ENCODE data around the gene U2AF2. TPM values are rescaled to one million over a fixed set of nuclear protein-coding genes. Genes with fewer than 3 reads are reported as not detected.

Gene U2AF2
- total RNA-seq, 1 experiment from 2014 or later, result 289 TPM

- Histone ChIP-seq H3K4me1 (no peaks in the 10 kb centered on the region), H3K27me3 (replicated peaks; ENCODE audit: control insufficient read depth, insufficient read depth, low read length) (no peaks in the 10 kb centered on the region), H3K9me3 (0 out of 2 replicates have a peak, but pooled peaks cover 6% of the 10 kb centered on the region), H3K36me3 (ENCODE audit: control insufficient read depth, insufficient read depth, low read length) (no peaks in the 10 kb centered on the region), H3K4me3 (ENCODE audit: low read depth, low read length) (peak overlapping the region; percentile 74)
- Mint-ChIP-seq H3K27me3 (ENCODE audit: insufficient read depth, unreplicated experiment) (no peaks in the 10 kb centered on the region), H3K4me1 (ENCODE audit: low read depth, unreplicated experiment) (peaks cover 7% of the 10 kb centered on the region), H3K36me3 (ENCODE audit: insufficient read depth, unreplicated experiment) (peaks cover 25% of the 10 kb centered on the region), H3K4me3 (ENCODE audit: unreplicated experiment) (peak overlapping the region; percentile 73), H3K9me3 (ENCODE audit: unreplicated experiment) (no peaks in the 10 kb centered on the region), H3K27ac (ENCODE audit: unreplicated experiment) (peak overlapping the region; percentile 85)
- TF ChIP-seq, protein P1, sequence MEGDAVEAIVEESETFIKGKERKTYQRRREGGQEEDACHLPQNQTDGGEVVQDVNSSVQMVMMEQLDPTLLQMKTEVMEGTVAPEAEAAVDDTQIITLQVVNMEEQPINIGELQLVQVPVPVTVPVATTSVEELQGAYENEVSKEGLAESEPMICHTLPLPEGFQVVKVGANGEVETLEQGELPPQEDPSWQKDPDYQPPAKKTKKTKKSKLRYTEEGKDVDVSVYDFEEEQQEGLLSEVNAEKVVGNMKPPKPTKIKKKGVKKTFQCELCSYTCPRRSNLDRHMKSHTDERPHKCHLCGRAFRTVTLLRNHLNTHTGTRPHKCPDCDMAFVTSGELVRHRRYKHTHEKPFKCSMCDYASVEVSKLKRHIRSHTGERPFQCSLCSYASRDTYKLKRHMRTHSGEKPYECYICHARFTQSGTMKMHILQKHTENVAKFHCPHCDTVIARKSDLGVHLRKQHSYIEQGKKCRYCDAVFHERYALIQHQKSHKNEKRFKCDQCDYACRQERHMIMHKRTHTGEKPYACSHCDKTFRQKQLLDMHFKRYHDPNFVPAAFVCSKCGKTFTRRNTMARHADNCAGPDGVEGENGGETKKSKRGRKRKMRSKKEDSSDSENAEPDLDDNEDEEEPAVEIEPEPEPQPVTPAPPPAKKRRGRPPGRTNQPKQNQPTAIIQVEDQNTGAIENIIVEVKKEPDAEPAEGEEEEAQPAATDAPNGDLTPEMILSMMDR (IDR thresholded peaks at IDR 0.05; ENCODE audit: insufficient read depth in 1 of 2, low read depth in 1 of 2, low read length in 1 of 2, severe bottlenecking in 1 of 2, unreplicated experiment in 1 of 2), result no peak
- DNase-seq, result no peak
- ChIA-PET CTCF (interaction anchor here (0.6 to 2.1 kb wide), 15 partner anchors 8 to 865 kb away, joined by 3 to 30 read pairs (median 4); partner anchors contain the start of genes KMT5C, TMEM238 and ZNF865), POLR2A (interaction anchor here (0.5 to 1.5 kb wide), 12 partner anchors 8 to 323 kb away, joined by 3 to 18 read pairs (median 4); partner anchors contain the start of genes FIZ1, ISOC2, UBE2S and ZNF628)
- TSS peak; percentile 59 for BruUV-seq (replicated peaks)
- intact Hi-C loops (cut with micrococcal nuclease; ENCODE audit: unreplicated experiment), result loop anchor here (2.0 kb wide), 1 partner anchor 44 kb away; the partner anchor contains the start of gene ZNF579
Measured at GRCh38 chr19:55625004-55625326, 29.9 kb upstream of the U2AF2 start.

DNA sequence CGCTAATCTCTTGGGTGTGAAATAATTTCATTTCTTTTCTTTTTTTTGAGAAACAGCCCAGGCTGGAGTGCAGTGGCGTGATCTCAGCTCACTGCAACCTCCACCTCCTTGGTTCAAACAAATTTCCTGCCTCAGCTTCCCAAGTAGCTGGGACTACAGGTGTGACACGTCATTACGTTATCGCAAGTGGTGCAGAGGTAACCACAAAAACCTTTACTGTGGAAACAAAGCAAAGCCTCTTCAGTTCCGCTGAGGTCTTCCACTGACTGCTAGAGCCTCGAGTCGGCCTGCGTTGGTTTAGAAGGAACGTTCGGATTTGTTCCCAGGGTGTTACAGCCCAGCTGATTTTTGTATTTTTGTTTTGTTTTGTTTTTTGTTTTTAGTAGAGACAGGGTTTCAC lies 28.5 kb upstream of the U2AF2 start:
- ChIA-PET CTCF (interaction anchor here (0.6 to 1.5 kb wide), 2 partner anchors 122 to 136 kb away, joined by 6 to 10 read pairs; no protein-coding TSS in a partner anchor), POLR2A (interaction anchor here (0.7 to 1.1 kb wide), 2 partner anchors 27 to 191 kb away, joined by 3 to 6 read pairs; partner anchors contain the start of gene FIZ1)
- peaks cover 7% of the 10 kb centered on the region for H3K4me1 Mint-ChIP-seq (ENCODE audit: low read depth, unreplicated experiment)
- H3K4me3 Mint-ChIP-seq (ENCODE audit: unreplicated experiment), result no peak overlapping the region
- Histone ChIP-seq H3K36me3 (ENCODE audit: control insufficient read depth, insufficient read depth, low read length) (no peaks in the 10 kb centered on the region), H3K4me3 (ENCODE audit: low read depth, low read length) (no peak overlapping the region), H3K4me1 (no peaks in the 10 kb centered on the region), H3K9me3 (0 out of 2 replicates have a peak, but pooled peaks cover 6% of the 10 kb centered on the region), H3K27me3 (replicated peaks; ENCODE audit: control insufficient read depth, insufficient read depth, low read length) (no peaks in the 10 kb centered on the region)
- no peak for DNase-seq
- no TSS peak for BruUV-seq (replicated peaks)
- intact Hi-C loops (cut with micrococcal nuclease; ENCODE audit: unreplicated experiment), result no loop called here
- H3K27me3 Mint-ChIP-seq (ENCODE audit: insufficient read depth, unreplicated experiment), result no peaks in the 10 kb centered on the region
- no peaks in the 10 kb centered on the region for H3K9me3 Mint-ChIP-seq (ENCODE audit: unreplicated experiment)
- no peak overlapping the region for H3K27ac Mint-ChIP-seq (ENCODE audit: unreplicated experiment)
- H3K36me3 Mint-ChIP-seq (ENCODE audit: insufficient read depth, unreplicated experiment), result peaks cover 21% of the 10 kb centered on the region
- TF ChIP-seq, protein P1 (IDR thresholded peaks at IDR 0.05; ENCODE audit: insufficient read depth in 1 of 2, low read depth in 1 of 2, low read length in 1 of 2, severe bottlenecking in 1 of 2, unreplicated experiment in 1 of 2), result no peak

DNA sequence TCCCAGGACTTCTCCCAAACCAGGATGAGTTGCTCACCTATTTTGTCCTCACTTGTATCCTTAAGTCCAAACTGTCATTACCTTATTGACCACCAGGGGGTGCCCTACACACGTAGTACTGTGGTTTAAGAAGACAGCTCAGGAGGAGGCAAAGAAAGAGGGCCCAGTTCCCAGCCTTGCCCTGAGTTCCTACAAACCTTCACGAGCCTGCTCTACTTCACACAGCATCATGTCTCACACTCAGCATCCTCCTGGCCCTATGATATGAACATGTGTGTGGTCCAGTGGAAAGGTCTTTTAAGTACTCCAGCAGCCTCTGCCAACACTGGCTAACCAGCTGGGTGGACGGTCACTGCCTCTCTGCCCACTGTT lies 22.4 kb upstream of the U2AF2 start:
- TF ChIP-seq, protein P1 (IDR thresholded peaks at IDR 0.05; ENCODE audit: insufficient read depth in 1 of 2, low read depth in 1 of 2, low read length in 1 of 2, severe bottlenecking in 1 of 2, unreplicated experiment in 1 of 2), result peak; percentile 88
- no peaks in the 10 kb centered on the region for H3K9me3 ChIP-seq
- H3K4me1 ChIP-seq, result peaks cover 7% of the 10 kb centered on the region
- BruUV-seq (replicated peaks), result no TSS peak
- intact Hi-C loops (cut with micrococcal nuclease; ENCODE audit: unreplicated experiment), result loop anchor here (1.0 to 10.0 kb wide), 3 partner anchors 8 to 248 kb away; partner anchors contain the start of genes RPL28 and TMEM238
- Mint-ChIP-seq H3K27me3 (ENCODE audit: insufficient read depth, unreplicated experiment) (no peaks in the 10 kb centered on the region), H3K4me1 (ENCODE audit: low read depth, unreplicated experiment) (peaks cover 30% of the 10 kb centered on the region), H3K9me3 (ENCODE audit: unreplicated experiment) (no peaks in the 10 kb centered on the region), H3K4me3 (ENCODE audit: unreplicated experiment) (peak overlapping the region; percentile 30), H3K27ac (ENCODE audit: unreplicated experiment) (peak overlapping the region; percentile 3), H3K36me3 (ENCODE audit: insufficient read depth, unreplicated experiment) (peaks cover 41% of the 10 kb centered on the region)
- DNase-seq, result peak; percentile 93
- CTCF ChIA-PET, result interaction anchor here (0.5 to 2.3 kb wide), 24 partner anchors 8 to 1084 kb away, joined by 3 to 18 read pairs (median 5); partner anchors contain the start of genes FIZ1, HSPBP1, ISOC2 and PTPRH
- POLR2A ChIA-PET, result interaction anchor here (0.5 to 1.7 kb wide), 6 partner anchors 8 to 156 kb away, joined by 3 to 12 read pairs (median 4); partner anchors contain the start of genes FIZ1 and ZNF784
- H3K4me3 ChIP-seq (ENCODE audit: low read depth, low read length), result no peak overlapping the region
- H3K27me3 ChIP-seq (replicated peaks; ENCODE audit: control insufficient read depth, insufficient read depth, low read length), result no peaks in the 10 kb centered on the region
- no peaks in the 10 kb centered on the region for H3K36me3 ChIP-seq (ENCODE audit: control insufficient read depth, insufficient read depth, low read length)
